Ovary (tissue), 3 donors: ENCODE data around the gene SLC25A18.

ENCODE experiments used
- CTCF ChIP-seq, 3 donors: fragments of 450-650 bp in 2 of 3; fragments of 200-600 bp in 1 of 3; IDR thresholded peaks; one replicate each; pipeline versions ENCODE4 v1.5.1 to v1.8.0; 2016 to 2022; ENCODE audit warnings: antibody characterized with exemption in 3 of 3, mild to moderate bottlenecking in 1 of 3
- EP300 ChIP-seq: sonication (generic); formaldehyde crosslinking; IDR thresholded peaks from one replicate; pipeline ENCODE4 v1.6.1; 2017; ENCODE audit warnings: antibody characterized with exemption
- POLR2A ChIP-seq: fragments of 450-650 bp; IDR thresholded peaks from one replicate; pipeline ENCODE4 v1.6.1; 2017; ENCODE audit warnings: antibody characterized with exemption, mild to moderate bottlenecking, moderate library complexity
- donor health status: DM: no; HTN: no; CAD: no.

GRCh38 chr22:17639247-17639741 is 76.0 kb downstream of the SLC25A18 start:
- TF ChIP-seq CTCF (IDR thresholded peaks at IDR 0.05): no peak
- no peak for TF ChIP-seq POLR2A
- no peak for TF ChIP-seq EP300
